WTC11 (cell line): ENCODE data around the gene PHC2. TPM values are rescaled to one million over a fixed set of nuclear protein-coding genes. Genes with fewer than 3 reads are reported as not detected.

Source experiments
- ATAC-seq: fragments of 200-7000 bp; cut with Tn5 transposase; 2 replicates; pipeline ENCODE4 v1.10.0; 2021; ENCODE audit warnings: mild to moderate bottlenecking, moderate library complexity
- CTCF ChIA-PET: fragments of 300-600 bp; sonication (Branson Sonifier 250); formaldehyde crosslinking; loops from one replicate; lab custom pipeline; 2021; ENCODE audit warnings: antibody characterized with exemption; lab: Charles Lee
- POLR2A ChIA-PET: fragments of 350-600 bp; sonication (Branson Sonifier 250); formaldehyde crosslinking; loops from one replicate; lab custom pipeline; 2021; ENCODE audit warnings: antibody characterized with exemption; lab: Charles Lee
- DNase-seq: peaks from one replicate; pipeline ENCODE4 v3.0.0; 2021; ENCODE audit warnings: low spot score
- H3K27ac Mint-ChIP-seq: 2 replicates; pipeline ENCODE4 v1.8.0; 2021; ENCODE audit warnings: mixed read lengths
- H3K27me3 Mint-ChIP-seq: 2 replicates; pipeline ENCODE4 v1.8.0; 2021; ENCODE audit warnings: low read depth, mild to moderate bottlenecking, moderate library complexity, mixed read lengths
- H3K36me3 Mint-ChIP-seq: 2 replicates; pipeline ENCODE4 v1.8.0; 2021; ENCODE audit warnings: mixed read lengths
- H3K4me1 Mint-ChIP-seq: 2 replicates; pipeline ENCODE4 v1.8.0; 2022; ENCODE audit warnings: mixed read lengths
- H3K4me3 Mint-ChIP-seq: 2 replicates; pipeline ENCODE4 v1.8.0; 2021; ENCODE audit warnings: mild to moderate bottlenecking, moderate library complexity, mixed read lengths
- H3K9me3 Mint-ChIP-seq: 2 replicates; pipeline ENCODE4 v1.8.0; 2021; ENCODE audit warnings: mixed read lengths
- CBFB ChIP-seq: sonication (generic); formaldehyde crosslinking; IDR thresholded peaks from 2 replicates; pipeline ENCODE4 v1.8.1; 2022; ENCODE audit warnings: mild to moderate bottlenecking, low read depth, missing genetic modification reagents
- CREB1 ChIP-seq: sonication (generic); formaldehyde crosslinking; IDR thresholded peaks from 2 replicates; pipeline ENCODE4 v1.8.0; 2023; ENCODE audit warnings: mild to moderate bottlenecking, missing genetic modification reagents
- FOXJ3 ChIP-seq: sonication (generic); formaldehyde crosslinking; IDR thresholded peaks from 2 replicates; pipeline ENCODE4 v1.9.0; 2021; ENCODE audit warnings: missing genetic modification reagents, mild to moderate bottlenecking, borderline replicate concordance
- GRHL2 ChIP-seq: fragments of 250-450 bp; sonication (Bioruptor Pico); IDR thresholded peaks from 2 replicates; pipeline ENCODE4 v1.8.0; 2022; ENCODE audit warnings: mild to moderate bottlenecking, moderate library complexity; ENCODE audit not compliant: insufficient replicate concordance, severe bottlenecking
- IRF2 ChIP-seq: sonication (generic); formaldehyde crosslinking; IDR thresholded peaks from 2 replicates; pipeline ENCODE4 v1.8.0; 2022; ENCODE audit warnings: low read depth, missing genetic modification reagents, borderline replicate concordance
- JAZF1 ChIP-seq: fragments of 250-450 bp; sonication (Bioruptor Pico); IDR thresholded peaks from 2 replicates; pipeline ENCODE4 v1.9.0; 2021; ENCODE audit warnings: moderate library complexity, mild to moderate bottlenecking, inconsistent platforms
- JUN ChIP-seq: sonication (generic); formaldehyde crosslinking; IDR thresholded peaks from 2 replicates; pipeline ENCODE4 v1.8.0; 2023; ENCODE audit warnings: mild to moderate bottlenecking, missing genetic modification reagents
- NFYB ChIP-seq: sonication (generic); formaldehyde crosslinking; conservative IDR thresholded peaks from 2 replicates; pipeline ENCODE4 v1.8.0; 2022; ENCODE audit warnings: low read depth, missing genetic modification reagents
- NR1H2 ChIP-seq: sonication (generic); formaldehyde crosslinking; IDR thresholded peaks from 2 replicates; pipeline ENCODE4 v1.9.0; 2021; ENCODE audit warnings: mild to moderate bottlenecking, moderate library complexity, missing genetic modification reagents
- RELA ChIP-seq: sonication (generic); formaldehyde crosslinking; IDR thresholded peaks from 2 replicates; pipeline ENCODE4 v1.8.1; 2022; ENCODE audit warnings: missing genetic modification reagents, mild to moderate bottlenecking, borderline replicate concordance
- RORB ChIP-seq: fragments of 250-450 bp; sonication (Bioruptor Pico); IDR thresholded peaks from 2 replicates; pipeline ENCODE4 v1.9.0; 2021; ENCODE audit warnings: mild to moderate bottlenecking
- SMAD4 ChIP-seq: sonication (generic); formaldehyde crosslinking; IDR thresholded peaks from 2 replicates; pipeline ENCODE4 v1.8.0; 2022; ENCODE audit warnings: mild to moderate bottlenecking, missing genetic modification reagents
- TEAD1 ChIP-seq: sonication (generic); formaldehyde crosslinking; IDR thresholded peaks from 2 replicates; pipeline ENCODE4 v1.8.0; 2022; ENCODE audit warnings: mild to moderate bottlenecking, missing genetic modification reagents
- ZNF121 ChIP-seq: sonication (generic); formaldehyde crosslinking; IDR thresholded peaks from 2 replicates; pipeline ENCODE4 v1.8.0; 2023; ENCODE audit warnings: missing genetic modification reagents
- ZNF138 ChIP-seq: sonication (generic); formaldehyde crosslinking; conservative IDR thresholded peaks from 2 replicates; pipeline ENCODE4 v1.8.1; 2022; ENCODE audit warnings: mild to moderate bottlenecking, moderate library complexity, missing genetic modification reagents
- ZNF219 ChIP-seq: sonication (generic); formaldehyde crosslinking; IDR thresholded peaks from 2 replicates; pipeline ENCODE4 v1.8.0; 2023; ENCODE audit warnings: missing genetic modification reagents, mild to moderate bottlenecking, borderline replicate concordance
- ZNF317 ChIP-seq: sonication (generic); formaldehyde crosslinking; IDR thresholded peaks from 2 replicates; pipeline ENCODE4 v1.8.1; 2023; ENCODE audit warnings: low read depth, mild to moderate bottlenecking, moderate library complexity, missing genetic modification reagents, borderline replicate concordance
- ZNF396 ChIP-seq: fragments of 250-450 bp; sonication (Bioruptor Pico); IDR thresholded peaks from 2 replicates; pipeline ENCODE4 v1.8.0; 2021; ENCODE audit warnings: mild to moderate bottlenecking, moderate library complexity, borderline replicate concordance
- total RNA-seq: library from RNA; stranded (reverse); gene quantifications from 3 replicates; pipeline ENCODE4 v1.2.3, GENCODE V29; 2021
- TF ChIP-seq, protein P1 (sequence below): fragments of 250-450 bp; sonication (Bioruptor Pico); IDR thresholded peaks from 2 replicates; pipeline ENCODE4 v1.9.0; 2021; ENCODE audit warnings: moderate library complexity, mild to moderate bottlenecking, inconsistent platforms, borderline replicate concordance
- TF ChIP-seq, protein P2 (sequence below): fragments of 250-450 bp; sonication (Bioruptor Pico); IDR thresholded peaks from 2 replicates; pipeline ENCODE4 v1.8.0; 2021; ENCODE audit warnings: mild to moderate bottlenecking
- TF ChIP-seq, protein P3 (sequence below): sonication (generic); formaldehyde crosslinking; IDR thresholded peaks from 2 replicates; pipeline ENCODE4 v1.8.1; 2022; ENCODE audit warnings: mild to moderate bottlenecking, moderate library complexity, missing genetic modification reagents
- TF ChIP-seq, protein P4 (sequence below): sonication (generic); formaldehyde crosslinking; IDR thresholded peaks from 2 replicates; pipeline ENCODE4 v1.8.1; 2023; ENCODE audit warnings: mild to moderate bottlenecking, moderate library complexity, missing genetic modification reagents
- TF ChIP-seq, protein P5 (sequence below): fragments of 250-450 bp; sonication (Bioruptor Pico); IDR thresholded peaks from 2 replicates; pipeline ENCODE4 v1.9.0; 2021; ENCODE audit warnings: mild to moderate bottlenecking
- TF ChIP-seq, protein P6 (sequence below): sonication (generic); formaldehyde crosslinking; conservative IDR thresholded peaks from 2 replicates; pipeline ENCODE4 v1.8.1; 2023; ENCODE audit warnings: mild to moderate bottlenecking, low read depth, missing genetic modification reagents, moderate library complexity

Gene PHC2
- total RNA-seq, 1 experiment from 2014 or later, result 7.0 TPM

DNA sequence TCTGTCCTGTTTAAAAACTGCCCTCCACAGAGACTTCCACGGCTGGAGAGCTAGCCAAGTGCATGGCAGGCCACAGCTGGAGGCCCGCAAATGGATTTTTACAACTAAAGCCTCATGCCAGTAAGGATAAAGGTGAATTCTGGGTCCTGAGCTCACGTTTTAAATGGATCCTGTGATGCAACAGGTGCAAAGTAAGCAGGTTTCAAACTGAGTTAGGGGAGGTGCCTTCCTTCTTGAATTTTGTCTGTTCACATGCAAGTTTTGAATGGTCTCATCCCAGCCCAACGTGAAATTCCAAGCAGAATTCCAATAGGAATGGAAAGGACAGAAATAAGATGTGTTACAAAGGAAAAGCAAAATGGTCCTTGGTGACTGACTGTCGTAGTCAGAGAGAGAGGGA lies 73.8 kb downstream of the PHC2 start:
- ChIA-PET CTCF (interaction anchor here (0.6 to 1.1 kb wide), 2 partner anchors 60 to 62 kb away, joined by 3 to 4 read pairs; no protein-coding TSS in a partner anchor), POLR2A (interaction anchor here (0.5 to 1.1 kb wide), 2 partner anchors 15 to 303 kb away, joined by 3 read pairs; no protein-coding TSS in a partner anchor)
- H3K27me3 Mint-ChIP-seq, result peaks cover 81% of the 10 kb centered on the region
- H3K4me1 Mint-ChIP-seq, result peaks cover 14% of the 10 kb centered on the region
- no peak for ATAC-seq
- H3K4me3 Mint-ChIP-seq, result no peak overlapping the region
- DNase-seq, result no peak
- H3K27ac Mint-ChIP-seq, result no peak overlapping the region
- TF ChIP-seq NR1H2 (CRISPR knock-in tag), result no peak
- no peak for TF ChIP-seq ZNF219
- no peak for TF ChIP-seq CREB1 (CRISPR knock-in tag)
- TF ChIP-seq TEAD1 (CRISPR knock-in tag), result no peak
- TF ChIP-seq ZNF396 (CRISPR knock-in tag), result no peak
- TF ChIP-seq, protein P1, sequence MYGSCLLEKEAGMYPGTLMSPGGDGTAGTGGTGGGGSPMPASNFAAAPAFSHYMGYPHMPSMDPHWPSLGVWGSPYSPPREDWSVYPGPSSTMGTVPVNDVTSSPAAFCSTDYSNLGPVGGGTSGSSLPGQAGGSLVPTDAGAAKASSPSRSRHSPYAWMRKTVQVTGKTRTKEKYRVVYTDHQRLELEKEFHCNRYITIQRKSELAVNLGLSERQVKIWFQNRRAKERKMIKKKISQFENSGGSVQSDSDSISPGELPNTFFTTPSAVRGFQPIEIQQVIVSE (CRISPR knock-in tag), result no peak
- no peak for TF ChIP-seq ZNF317
- no peak for TF ChIP-seq ZNF138 (CRISPR knock-in tag)
- TF ChIP-seq, protein P2, sequence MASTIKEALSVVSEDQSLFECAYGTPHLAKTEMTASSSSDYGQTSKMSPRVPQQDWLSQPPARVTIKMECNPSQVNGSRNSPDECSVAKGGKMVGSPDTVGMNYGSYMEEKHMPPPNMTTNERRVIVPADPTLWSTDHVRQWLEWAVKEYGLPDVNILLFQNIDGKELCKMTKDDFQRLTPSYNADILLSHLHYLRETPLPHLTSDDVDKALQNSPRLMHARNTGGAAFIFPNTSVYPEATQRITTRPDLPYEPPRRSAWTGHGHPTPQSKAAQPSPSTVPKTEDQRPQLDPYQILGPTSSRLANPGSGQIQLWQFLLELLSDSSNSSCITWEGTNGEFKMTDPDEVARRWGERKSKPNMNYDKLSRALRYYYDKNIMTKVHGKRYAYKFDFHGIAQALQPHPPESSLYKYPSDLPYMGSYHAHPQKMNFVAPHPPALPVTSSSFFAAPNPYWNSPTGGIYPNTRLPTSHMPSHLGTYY (CRISPR knock-in tag), result no peak
- TF ChIP-seq IRF2, result no peak
- no peak for TF ChIP-seq SMAD4 (CRISPR knock-in tag)
- H3K9me3 Mint-ChIP-seq, result peaks cover 4% of the 10 kb centered on the region; the same call in 1 of the 2 replicates
- no peaks in the 10 kb centered on the region for H3K36me3 Mint-ChIP-seq

DNA sequence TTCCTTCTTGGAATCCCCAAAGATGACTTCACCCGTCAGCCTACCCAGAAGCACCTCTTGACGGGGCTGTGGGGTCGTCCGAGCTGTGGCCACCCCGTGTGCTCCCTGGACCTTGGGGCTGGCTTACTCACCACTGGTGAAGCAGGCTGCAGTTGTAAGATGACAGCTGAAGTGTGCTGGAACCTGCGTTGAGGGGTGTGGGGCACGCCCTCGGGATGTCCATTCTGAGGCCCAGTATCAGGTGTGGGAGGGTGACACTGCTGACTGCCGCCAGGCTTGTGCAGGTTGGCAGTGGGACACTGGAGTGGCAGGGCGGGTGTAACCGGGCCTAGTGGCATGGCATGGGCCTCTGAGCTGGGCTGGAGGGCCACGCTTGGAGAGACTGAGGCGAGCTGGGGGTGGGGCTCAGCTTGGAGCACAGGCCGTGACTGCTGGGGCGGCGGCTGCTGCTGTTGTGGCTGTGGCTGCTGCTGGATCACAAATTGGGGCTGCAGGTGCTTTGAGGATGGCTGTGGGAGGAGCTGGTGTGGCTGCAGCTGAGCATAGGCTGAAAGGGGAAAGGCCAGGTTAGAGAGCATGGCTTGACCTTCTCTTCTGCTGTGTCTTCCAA lies 76.1 kb downstream of the PHC2 start:
- POLR2A ChIA-PET, result no interaction called here
- Mint-ChIP-seq H3K36me3 (no peaks in the 10 kb centered on the region), H3K9me3 (peaks cover 4% of the 10 kb centered on the region; the same call in 1 of the 2 replicates), H3K27me3 (peaks cover 91% of the 10 kb centered on the region), H3K27ac (no peak overlapping the region), H3K4me1 (peaks cover 11% of the 10 kb centered on the region), H3K4me3 (no peak overlapping the region)
- TF ChIP-seq JAZF1 (CRISPR knock-in tag), result no peak
- no peak for TF ChIP-seq RORB (CRISPR knock-in tag)
- TF ChIP-seq, protein P3, sequence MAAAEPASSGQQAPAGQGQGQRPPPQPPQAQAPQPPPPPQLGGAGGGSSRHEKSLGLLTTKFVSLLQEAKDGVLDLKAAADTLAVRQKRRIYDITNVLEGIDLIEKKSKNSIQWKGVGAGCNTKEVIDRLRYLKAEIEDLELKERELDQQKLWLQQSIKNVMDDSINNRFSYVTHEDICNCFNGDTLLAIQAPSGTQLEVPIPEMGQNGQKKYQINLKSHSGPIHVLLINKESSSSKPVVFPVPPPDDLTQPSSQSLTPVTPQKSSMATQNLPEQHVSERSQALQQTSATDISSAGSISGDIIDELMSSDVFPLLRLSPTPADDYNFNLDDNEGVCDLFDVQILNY (CRISPR knock-in tag), result no peak
- TF ChIP-seq FOXJ3 (CRISPR knock-in tag), result no peak
- TF ChIP-seq, protein P4, sequence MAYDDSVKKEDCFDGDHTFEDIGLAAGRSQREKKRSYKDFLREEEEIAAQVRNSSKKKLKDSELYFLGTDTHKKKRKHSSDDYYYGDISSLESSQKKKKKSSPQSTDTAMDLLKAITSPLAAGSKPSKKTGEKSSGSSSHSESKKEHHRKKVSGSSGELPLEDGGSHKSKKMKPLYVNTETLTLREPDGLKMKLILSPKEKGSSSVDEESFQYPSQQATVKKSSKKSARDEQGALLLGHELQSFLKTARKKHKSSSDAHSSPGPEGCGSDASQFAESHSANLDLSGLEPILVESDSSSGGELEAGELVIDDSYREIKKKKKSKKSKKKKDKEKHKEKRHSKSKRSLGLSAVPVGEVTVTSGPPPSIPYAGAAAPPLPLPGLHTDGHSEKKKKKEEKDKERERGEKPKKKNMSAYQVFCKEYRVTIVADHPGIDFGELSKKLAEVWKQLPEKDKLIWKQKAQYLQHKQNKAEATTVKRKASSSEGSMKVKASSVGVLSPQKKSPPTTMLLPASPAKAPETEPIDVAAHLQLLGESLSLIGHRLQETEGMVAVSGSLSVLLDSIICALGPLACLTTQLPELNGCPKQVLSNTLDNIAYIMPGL (CRISPR knock-in tag), result no peak
- TF ChIP-seq NFYB (CRISPR knock-in tag), result no peak
- ATAC-seq, result no peak; the same call in 1 of the 2 replicates
- CTCF ChIA-PET, result interaction anchor here (0.6 to 0.8 kb wide), 2 partner anchors 59 to 259 kb away, joined by 3 read pairs; no protein-coding TSS in a partner anchor
- DNase-seq, result no peak

DNA sequence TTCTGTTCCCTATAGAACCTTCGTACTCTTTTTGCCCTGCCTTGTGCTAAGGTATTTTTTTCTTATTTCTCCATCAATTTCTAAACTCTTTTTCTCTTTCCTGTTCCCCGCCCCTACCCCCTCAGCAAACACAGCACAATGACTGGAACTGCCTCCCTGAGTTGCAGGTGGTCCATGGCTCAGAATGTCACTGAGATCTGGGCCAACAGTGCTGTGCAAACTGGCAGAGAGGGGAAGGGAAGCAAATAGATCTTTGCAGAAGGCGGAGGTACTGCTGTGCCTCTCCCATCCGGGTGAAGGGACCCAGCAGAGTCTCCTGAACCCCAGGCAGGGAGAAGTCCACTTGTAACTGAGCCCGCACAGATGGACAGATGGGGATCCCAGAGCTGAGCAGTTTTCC lies 77.4 kb downstream of the PHC2 start:
- Mint-ChIP-seq H3K27me3 (peaks cover 85% of the 10 kb centered on the region), H3K4me1 (peaks cover 16% of the 10 kb centered on the region), H3K36me3 (no peaks in the 10 kb centered on the region), H3K4me3 (no peak overlapping the region), H3K27ac (no peak overlapping the region), H3K9me3 (peaks cover 4% of the 10 kb centered on the region; the same call in 1 of the 2 replicates)
- ATAC-seq, result no peak
- DNase-seq, result no peak
- ChIA-PET POLR2A (no interaction called here), CTCF (no interaction called here)
- TF ChIP-seq ZNF121 (CRISPR knock-in tag) (no peak), NFYB (CRISPR knock-in tag) (no peak), GRHL2 (CRISPR knock-in tag) (no peak), IRF2 (no peak), RELA (CRISPR knock-in tag) (no peak), CBFB (no peak), JUN (CRISPR knock-in tag) (no peak)
- TF ChIP-seq, protein P5, sequence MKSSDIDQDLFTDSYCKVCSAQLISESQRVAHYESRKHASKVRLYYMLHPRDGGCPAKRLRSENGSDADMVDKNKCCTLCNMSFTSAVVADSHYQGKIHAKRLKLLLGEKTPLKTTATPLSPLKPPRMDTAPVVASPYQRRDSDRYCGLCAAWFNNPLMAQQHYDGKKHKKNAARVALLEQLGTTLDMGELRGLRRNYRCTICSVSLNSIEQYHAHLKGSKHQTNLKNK, result no peak
- TF ChIP-seq, protein P6, sequence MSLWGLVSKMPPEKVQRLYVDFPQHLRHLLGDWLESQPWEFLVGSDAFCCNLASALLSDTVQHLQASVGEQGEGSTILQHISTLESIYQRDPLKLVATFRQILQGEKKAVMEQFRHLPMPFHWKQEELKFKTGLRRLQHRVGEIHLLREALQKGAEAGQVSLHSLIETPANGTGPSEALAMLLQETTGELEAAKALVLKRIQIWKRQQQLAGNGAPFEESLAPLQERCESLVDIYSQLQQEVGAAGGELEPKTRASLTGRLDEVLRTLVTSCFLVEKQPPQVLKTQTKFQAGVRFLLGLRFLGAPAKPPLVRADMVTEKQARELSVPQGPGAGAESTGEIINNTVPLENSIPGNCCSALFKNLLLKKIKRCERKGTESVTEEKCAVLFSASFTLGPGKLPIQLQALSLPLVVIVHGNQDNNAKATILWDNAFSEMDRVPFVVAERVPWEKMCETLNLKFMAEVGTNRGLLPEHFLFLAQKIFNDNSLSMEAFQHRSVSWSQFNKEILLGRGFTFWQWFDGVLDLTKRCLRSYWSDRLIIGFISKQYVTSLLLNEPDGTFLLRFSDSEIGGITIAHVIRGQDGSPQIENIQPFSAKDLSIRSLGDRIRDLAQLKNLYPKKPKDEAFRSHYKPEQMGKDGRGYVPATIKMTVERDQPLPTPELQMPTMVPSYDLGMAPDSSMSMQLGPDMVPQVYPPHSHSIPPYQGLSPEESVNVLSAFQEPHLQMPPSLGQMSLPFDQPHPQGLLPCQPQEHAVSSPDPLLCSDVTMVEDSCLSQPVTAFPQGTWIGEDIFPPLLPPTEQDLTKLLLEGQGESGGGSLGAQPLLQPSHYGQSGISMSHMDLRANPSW (CRISPR knock-in tag), result no peak
